SU-DHL-6 (cell line): Measurements from ENCODE around the gene AFF3.
"Not testable (repeated sequence)": the region's sequence is repeated elsewhere in the genome, so short reads cannot be mapped to it uniquely, and the experiment has no call there.

Experiments
- EZH2phosphoT487 ChIP-seq: fragments of 200-600 bp; sonication (generic), shearing (Covaris generic); conservative IDR thresholded peaks from 2 replicates; pipeline ENCODE4 v1.6.1; 2018; ENCODE audit warnings: mild to moderate bottlenecking, antibody characterized with exemption, low read length, moderate library complexity, mixed read lengths
- TF ChIP-seq, protein P1 (sequence below): fragments of 200-600 bp; sonication (generic); IDR thresholded peaks from one replicate; pipeline ENCODE4 v1.5.1; 2017; ENCODE audit warnings: antibody characterized with exemption, mild to moderate bottlenecking, low read length, moderate library complexity; ENCODE audit not compliant: insufficient read depth, poor library complexity, severe bottlenecking

DNA sequence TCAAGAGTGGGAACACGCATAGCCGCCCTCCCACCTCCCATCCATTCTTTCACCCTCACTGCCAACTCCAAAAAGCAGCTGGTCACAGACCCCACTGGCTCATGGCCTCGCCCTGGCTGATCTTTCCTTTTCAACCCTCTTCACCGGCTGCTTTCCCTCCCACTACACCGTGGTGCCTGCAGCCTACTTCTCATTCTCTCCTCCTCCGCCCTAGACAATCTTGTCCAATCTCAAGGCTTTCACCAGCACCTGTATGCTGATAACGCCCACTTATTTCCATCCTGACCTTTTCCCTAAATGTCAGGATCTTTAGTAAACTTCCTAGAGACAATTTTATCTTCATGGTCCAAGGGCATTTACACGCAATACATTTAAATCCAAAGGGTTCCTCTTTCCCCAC, 50.6 kb downstream of the AFF3 start:
- TF ChIP-seq, protein P1, sequence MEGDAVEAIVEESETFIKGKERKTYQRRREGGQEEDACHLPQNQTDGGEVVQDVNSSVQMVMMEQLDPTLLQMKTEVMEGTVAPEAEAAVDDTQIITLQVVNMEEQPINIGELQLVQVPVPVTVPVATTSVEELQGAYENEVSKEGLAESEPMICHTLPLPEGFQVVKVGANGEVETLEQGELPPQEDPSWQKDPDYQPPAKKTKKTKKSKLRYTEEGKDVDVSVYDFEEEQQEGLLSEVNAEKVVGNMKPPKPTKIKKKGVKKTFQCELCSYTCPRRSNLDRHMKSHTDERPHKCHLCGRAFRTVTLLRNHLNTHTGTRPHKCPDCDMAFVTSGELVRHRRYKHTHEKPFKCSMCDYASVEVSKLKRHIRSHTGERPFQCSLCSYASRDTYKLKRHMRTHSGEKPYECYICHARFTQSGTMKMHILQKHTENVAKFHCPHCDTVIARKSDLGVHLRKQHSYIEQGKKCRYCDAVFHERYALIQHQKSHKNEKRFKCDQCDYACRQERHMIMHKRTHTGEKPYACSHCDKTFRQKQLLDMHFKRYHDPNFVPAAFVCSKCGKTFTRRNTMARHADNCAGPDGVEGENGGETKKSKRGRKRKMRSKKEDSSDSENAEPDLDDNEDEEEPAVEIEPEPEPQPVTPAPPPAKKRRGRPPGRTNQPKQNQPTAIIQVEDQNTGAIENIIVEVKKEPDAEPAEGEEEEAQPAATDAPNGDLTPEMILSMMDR: not testable (repeated sequence)
- not testable (repeated sequence) for TF ChIP-seq EZH2phosphoT487
